ENCODE results near the gene PPM1B.

DNA sequence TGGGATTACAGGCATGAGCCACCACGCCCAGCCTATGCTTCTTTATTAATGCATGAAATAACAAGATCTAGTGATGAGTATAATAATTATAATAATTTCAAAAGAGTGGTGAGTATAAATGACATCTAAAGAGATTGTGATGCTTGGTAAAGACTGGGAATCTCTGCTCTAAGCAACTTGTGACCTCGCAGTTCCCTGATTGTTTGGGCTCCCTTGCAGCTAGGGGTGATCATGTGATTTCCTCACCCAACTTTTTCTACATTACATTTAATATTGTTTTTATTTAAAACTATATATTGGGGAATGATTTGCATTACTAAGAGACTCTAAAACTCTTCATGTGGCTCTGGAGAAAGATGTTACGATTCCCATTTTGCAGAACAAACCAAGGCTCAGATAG is 4.1 kb upstream of the PPM1B start:
- TF ChIP-seq, protein P1, sequence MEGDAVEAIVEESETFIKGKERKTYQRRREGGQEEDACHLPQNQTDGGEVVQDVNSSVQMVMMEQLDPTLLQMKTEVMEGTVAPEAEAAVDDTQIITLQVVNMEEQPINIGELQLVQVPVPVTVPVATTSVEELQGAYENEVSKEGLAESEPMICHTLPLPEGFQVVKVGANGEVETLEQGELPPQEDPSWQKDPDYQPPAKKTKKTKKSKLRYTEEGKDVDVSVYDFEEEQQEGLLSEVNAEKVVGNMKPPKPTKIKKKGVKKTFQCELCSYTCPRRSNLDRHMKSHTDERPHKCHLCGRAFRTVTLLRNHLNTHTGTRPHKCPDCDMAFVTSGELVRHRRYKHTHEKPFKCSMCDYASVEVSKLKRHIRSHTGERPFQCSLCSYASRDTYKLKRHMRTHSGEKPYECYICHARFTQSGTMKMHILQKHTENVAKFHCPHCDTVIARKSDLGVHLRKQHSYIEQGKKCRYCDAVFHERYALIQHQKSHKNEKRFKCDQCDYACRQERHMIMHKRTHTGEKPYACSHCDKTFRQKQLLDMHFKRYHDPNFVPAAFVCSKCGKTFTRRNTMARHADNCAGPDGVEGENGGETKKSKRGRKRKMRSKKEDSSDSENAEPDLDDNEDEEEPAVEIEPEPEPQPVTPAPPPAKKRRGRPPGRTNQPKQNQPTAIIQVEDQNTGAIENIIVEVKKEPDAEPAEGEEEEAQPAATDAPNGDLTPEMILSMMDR (IDR thresholded peaks at IDR 0.05) = no peak
- no peak for TF ChIP-seq POLR2AphosphoS5 (IDR thresholded peaks at IDR 0.05)
